H1 (cell line): ENCODE data around the gene SERAC1. TPM values are rescaled to one million over a fixed set of nuclear protein-coding genes. Genes with fewer than 3 reads are reported as not detected.

Experiments used
- CTCF ChIA-PET: fragments of 300-600 bp; sonication (Branson Sonifier 250); formaldehyde crosslinking; loops from one replicate; lab custom pipeline; 2021; ENCODE audit not compliant: partially characterized antibody; lab: Charles Lee
- POLR2A ChIA-PET: fragments of 300-600 bp; sonication (Branson Sonifier 250); formaldehyde crosslinking; loops from one replicate; lab custom pipeline; 2021; ENCODE audit warnings: inconsistent platforms; ENCODE audit not compliant: partially characterized antibody; lab: Charles Lee
- DNase-seq, 2 experiments: peaks; one replicate each; pipeline versions ENCODE4 v3.0.0 to v3.0.0-alpha.2; 2010 to 2022; ENCODE audit warnings: low spot score in 2 of 2, low read depth in 1 of 2, mixed read lengths in 1 of 2
- FAIRE-seq: peaks from 2 replicates; lab custom pipeline; 2011; peaks lifted over from hg19 to GRCh38; lab: Jason Lieb, UNC
- H2AFZ ChIP-seq: 2 replicates; pipeline ENCODE4 v1.8.1; 2012; ENCODE audit warnings: low read length, inconsistent platforms
- H2AK5ac ChIP-seq: 2 replicates; pipeline ENCODE4 v1.6.1; 2013; ENCODE audit warnings: low read depth, low read length
- H2BK120ac ChIP-seq: replicated peaks from 2 replicates; pipeline ENCODE3; 2013; ENCODE audit warnings: low read depth, low read length, inconsistent platforms
- H2BK12ac ChIP-seq: 2 replicates; pipeline ENCODE4 v1.6.1; 2013; ENCODE audit warnings: low read depth, low read length
- H2BK15ac ChIP-seq: 2 replicates; pipeline ENCODE4 v1.6.1; 2013; ENCODE audit warnings: low read length
- H2BK20ac ChIP-seq: 2 replicates; pipeline ENCODE4 v1.6.1; 2013; ENCODE audit warnings: low read length
- H2BK5ac ChIP-seq: 2 replicates; pipeline ENCODE4 v1.6.1; 2013; ENCODE audit warnings: low read depth, low read length
- H3K14ac ChIP-seq: 2 replicates; pipeline ENCODE4 v1.6.1; 2013; ENCODE audit warnings: inconsistent platforms; ENCODE audit not compliant: insufficient read length
- H3K18ac ChIP-seq: 2 replicates; pipeline ENCODE4 v1.6.1; 2013; ENCODE audit warnings: low read length; ENCODE audit errors: extremely low read depth
- H3K23ac ChIP-seq: 2 replicates; pipeline ENCODE4 v1.6.1; 2013; ENCODE audit warnings: inconsistent platforms; ENCODE audit not compliant: insufficient read length
- H3K23me2 ChIP-seq: 2 replicates; pipeline ENCODE4 v1.6.1; 2013; ENCODE audit warnings: low read depth, low read length
- H3K27ac ChIP-seq: 2 replicates; pipeline ENCODE4 v1.6.1; 2011; ENCODE audit warnings: low read depth, low read length, inconsistent platforms
- H3K27me3 ChIP-seq, 4 experiments: replicated peaks in 1 of 4; 1 replicate in 1 of 4; 2 replicates in 3 of 4; pipeline versions ENCODE4 v1.6.1 to v1.8.1; 2011 to 2013; ENCODE audit warnings: low read length in 3 of 4, mild to moderate bottlenecking in 3 of 4, inconsistent platforms in 2 of 4, mixed read lengths in 2 of 4, moderate library complexity in 1 of 4; ENCODE audit not compliant: control insufficient read depth in 3 of 4, insufficient read depth in 3 of 4; ENCODE audit errors: extremely low read depth in 1 of 4
- H3K36me3 ChIP-seq, 4 experiments: 2 replicates each; pipeline versions ENCODE4 v1.6.1 to v1.8.1; 2011 to 2013; ENCODE audit warnings: mild to moderate bottlenecking in 4 of 4, low read length in 3 of 4, moderate library complexity in 2 of 4, control low read depth in 1 of 4, inconsistent platforms in 1 of 4; ENCODE audit not compliant: insufficient read depth in 4 of 4, control insufficient read depth in 2 of 4
- H3K4ac ChIP-seq: replicated peaks from 2 replicates; pipeline ENCODE3; 2013; ENCODE audit warnings: low read length, low read depth, mixed read lengths, inconsistent platforms; ENCODE audit not compliant: insufficient read length
- H3K4me1 ChIP-seq, 4 experiments: replicated peaks in 1 of 4; 1 replicate in 1 of 4; 2 replicates in 3 of 4; pipeline versions ENCODE4 v1.6.1 to v1.8.1; 2011 to 2013; ENCODE audit warnings: low read length in 3 of 4, inconsistent platforms in 2 of 4, mixed read lengths in 1 of 4; ENCODE audit not compliant: insufficient read depth in 4 of 4, control insufficient read depth in 3 of 4
- H3K4me2 ChIP-seq, 2 experiments: 2 replicates each; pipeline versions ENCODE4 v1.6.1 to v1.8.1; 2011 to 2013; ENCODE audit warnings: low read depth in 2 of 2, low read length in 2 of 2, control low read depth in 1 of 2, inconsistent platforms in 1 of 2, mild to moderate bottlenecking in 1 of 2; ENCODE audit not compliant: insufficient read depth in 1 of 2
- H3K4me3 ChIP-seq, 4 experiments: fragments of 200-600, 300-600 bp in 1 of 4; sonication (generic), shearing (Covaris generic), sonication (Bioruptor Twin) in 1 of 4; 2 replicates each; pipeline versions ENCODE4 v1.5.1 to v1.8.1; 2011 to 2016; ENCODE audit warnings: low read length in 4 of 4, low read depth in 3 of 4, control low read depth in 2 of 4, inconsistent platforms in 2 of 4, mild to moderate bottlenecking in 2 of 4, mixed read lengths in 1 of 4, moderate library complexity in 1 of 4; ENCODE audit not compliant: insufficient read depth in 2 of 4; ENCODE audit errors: extremely low read depth in 1 of 4
- H3K56ac ChIP-seq: replicated peaks from 2 replicates; pipeline ENCODE3; 2013; ENCODE audit warnings: low read depth, mild to moderate bottlenecking, mixed read lengths, low read length, inconsistent platforms; ENCODE audit not compliant: insufficient read length
- H3K79me1 ChIP-seq: 2 replicates; pipeline ENCODE4 v1.6.1; 2013; ENCODE audit warnings: low read depth, low read length, control low read depth
- H3K79me2 ChIP-seq, 2 experiments: 2 replicates each; pipeline versions ENCODE4 v1.6.1 to v1.8.1; 2012 to 2013; ENCODE audit warnings: low read length in 2 of 2, mild to moderate bottlenecking in 2 of 2, inconsistent platforms in 1 of 2; ENCODE audit not compliant: insufficient read depth in 2 of 2, control insufficient read depth in 1 of 2
- H3K9ac ChIP-seq, 4 experiments: replicated peaks in 1 of 4; 1 replicate in 1 of 4; 2 replicates in 3 of 4; pipeline versions ENCODE4 v1.6.1 to v1.8.1; 2011 to 2013; ENCODE audit warnings: low read depth in 3 of 4, low read length in 3 of 4, control low read depth in 2 of 4, mild to moderate bottlenecking in 2 of 4, moderate library complexity in 2 of 4, inconsistent platforms in 1 of 4; ENCODE audit errors: extremely low read depth in 1 of 4
- H3K9me3 ChIP-seq, 2 experiments: 2 replicates each; pipeline versions ENCODE4 v1.6.1 to v1.8.1; 2012 to 2013; ENCODE audit warnings: mild to moderate bottlenecking in 2 of 2, moderate library complexity in 2 of 2, control low read depth in 1 of 2, inconsistent platforms in 1 of 2, low read depth in 1 of 2, low read length in 1 of 2, mixed read lengths in 1 of 2; ENCODE audit not compliant: insufficient read depth in 2 of 2
- H4K20me1 ChIP-seq, 2 experiments: replicated peaks in 1 of 2; 2 replicates each; pipeline versions ENCODE3 to v1.8.1; 2011 to 2013; ENCODE audit warnings: inconsistent platforms in 2 of 2, low read length in 2 of 2, mild to moderate bottlenecking in 1 of 2; ENCODE audit not compliant: insufficient read depth in 2 of 2, control insufficient read depth in 1 of 2
- H4K5ac ChIP-seq: 2 replicates; pipeline ENCODE4 v1.6.1; 2013; ENCODE audit warnings: low read length, low read depth, mixed read lengths, inconsistent platforms; ENCODE audit not compliant: insufficient read length
- H4K8ac ChIP-seq: 2 replicates; pipeline ENCODE4 v1.8.0; 2013; ENCODE audit warnings: mild to moderate bottlenecking, moderate library complexity, low read length, inconsistent platforms; ENCODE audit not compliant: insufficient read depth; ENCODE audit errors: extremely low read depth
- H4K91ac ChIP-seq: replicated peaks from 2 replicates; pipeline ENCODE3; 2013; ENCODE audit warnings: low read length, mixed read lengths, inconsistent platforms; ENCODE audit not compliant: insufficient read length
- CBX5 ChIP-seq: fragments of 300-800, 300-1000 bp; sonication (generic); IDR thresholded peaks from 2 replicates; pipeline ENCODE4 v1.7.1; 2016; ENCODE audit warnings: antibody characterized with exemption, low read length, low read depth
- CHD1 ChIP-seq: IDR thresholded peaks from 2 replicates; pipeline ENCODE4 v1.6.1; 2012; ENCODE audit warnings: low read depth, low read length, improper control_type of control experiment
- HDAC2 ChIP-seq, 2 experiments: fragments of 300-600 bp in 1 of 2; sonication (generic) in 1 of 2; IDR thresholded peaks; 2 replicates each; pipeline ENCODE4 v1.6.1; 2011 to 2012; ENCODE audit warnings: low read depth in 2 of 2, low read length in 2 of 2, mild to moderate bottlenecking in 2 of 2, moderate library complexity in 2 of 2, borderline replicate concordance in 1 of 2, inconsistent platforms in 1 of 2
- MAX ChIP-seq: IDR thresholded peaks from 2 replicates; pipeline ENCODE4 v1.6.1; 2012; ENCODE audit warnings: inconsistent platforms
- NANOG ChIP-seq: IDR thresholded peaks from 2 replicates; pipeline ENCODE4 v1.6.1; 2011; ENCODE audit warnings: low read length, low read depth, mild to moderate bottlenecking, inconsistent platforms; ENCODE audit not compliant: insufficient read depth, poor library complexity, severe bottlenecking
- POLR2AphosphoS5 ChIP-seq: IDR thresholded peaks from 2 replicates; pipeline ENCODE4 v1.6.1; 2011; ENCODE audit warnings: low read depth, low read length
- SIN3A ChIP-seq, 2 experiments: IDR thresholded peaks in 1 of 2; conservative IDR thresholded peaks in 1 of 2; 2 replicates each; pipeline ENCODE4 v1.6.1; 2011 to 2012; ENCODE audit warnings: low read length in 2 of 2, improper control_type of control experiment in 1 of 2, low read depth in 1 of 2, mild to moderate bottlenecking in 1 of 2
- SP1 ChIP-seq: IDR thresholded peaks from 2 replicates; pipeline ENCODE4 v1.6.1; 2011; ENCODE audit warnings: low read depth, low read length
- ZNF274 ChIP-seq: IDR thresholded peaks from 2 replicates; pipeline ENCODE4 v1.7.0; 2012; ENCODE audit warnings: low read length, borderline replicate concordance; ENCODE audit errors: extremely low read depth
- WGBS, 2 experiments: shearing (Covaris generic) in 1 of 2; methylation state at CpG; one replicate each; pipeline versions ENCODE4 v1.1.6 to v1.1.7; 2013 to 2015; ENCODE audit warnings: low lambda C conversion rate in 2 of 2, mixed read lengths in 2 of 2, inconsistent platforms in 1 of 2, low coverage in 1 of 2, missing lambda C conversion rate in 1 of 2; ENCODE audit not compliant: insufficient replicate concordance in 2 of 2, insufficient coverage in 1 of 2, insufficient read length in 1 of 2; ENCODE audit errors: extremely low coverage in 1 of 2, missing lambda C conversion rate in 1 of 2; 5-methylcytosine and 5-hydroxymethylcytosine counted together
- polyA plus RNA-seq, 7 experiments: library from polyadenylated mRNA; depleted of rRNA in 3 of 7; stranded (reverse) in 5 of 7; unstranded in 2 of 7; fragments of >200 nt in 5 of 7; fragments of 200-250 nt in 2 of 7; gene quantifications; 1 replicate in 5 of 7; 2 replicates in 1 of 7; 4 replicates in 1 of 7; pipeline versions ENCODE4 v1.2.1 to v1.2.3, GENCODE V29; 2011 to 2013; ENCODE audit warnings: missing spikeins in 2 of 7, mixed read lengths in 2 of 7
- total RNA-seq: library from RNA; stranded (reverse); fragmentation: NEBNext Ultra II Directional; extraction: Animal tissue kit (Norgen Biotek cat#: 25700); gene quantifications from 2 replicates; pipeline ENCODE4 v1.2.1, GENCODE V29; 2021

SERAC1 gene
- total and polyA plus RNA-seq, 2 of the 8 experiments (the other 6 are each of a cell fraction or from before 2014, with no cell fraction given): 7.3 to 9.0 TPM

DNA sequence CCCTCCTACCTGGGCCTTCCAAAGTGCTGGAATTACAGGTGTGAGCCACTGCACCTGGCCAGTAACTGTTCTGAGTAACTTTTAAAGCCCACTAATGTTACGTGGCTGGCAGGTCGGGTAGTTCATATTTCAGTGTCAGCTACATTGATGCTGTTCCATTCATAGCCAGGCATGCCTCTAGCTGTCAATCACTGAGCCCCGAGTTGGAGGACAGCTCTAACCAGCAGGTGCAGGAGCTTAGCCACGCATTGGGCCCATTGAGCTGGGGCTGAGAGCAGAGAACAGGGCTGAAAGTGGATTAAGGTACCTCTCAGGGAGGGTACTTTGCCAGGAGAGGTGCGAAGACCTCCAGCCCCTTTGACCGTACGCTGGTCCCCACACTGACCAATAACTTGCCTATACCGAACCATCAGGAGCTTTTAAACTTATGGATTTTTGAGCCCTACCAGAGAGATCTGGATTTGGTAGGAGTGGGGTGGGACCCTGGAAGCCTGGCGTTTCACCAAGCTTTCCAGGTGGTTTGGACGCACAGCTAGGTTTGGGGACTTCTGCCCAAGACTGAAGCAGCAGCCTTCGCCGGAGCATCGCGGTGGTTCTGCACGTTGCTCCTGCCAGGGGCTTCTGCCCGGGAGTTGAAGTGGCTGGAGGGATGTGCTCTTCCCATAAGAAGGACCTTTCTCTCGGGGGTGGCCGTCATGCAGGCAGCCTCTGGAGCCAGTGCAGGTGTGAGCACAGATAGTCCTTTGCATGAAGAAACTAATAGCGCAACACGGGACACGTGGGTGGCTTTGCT is 82.6 kb downstream of the SERAC1 start:
- Histone ChIP-seq H3K14ac (no peak overlapping the region), H3K23ac (no peak overlapping the region), H2BK12ac (no peak overlapping the region), H3K27me3 (no peaks in the 10 kb centered on the region), H2BK120ac (no peak overlapping the region), H4K91ac (no peak overlapping the region), H2AK5ac (no peak overlapping the region), H3K36me3 (no peaks in the 10 kb centered on the region; a peak in 1 of 8 replicates), H3K4me3 (no peak overlapping the region), H2BK20ac (no peak overlapping the region), H3K23me2 (no peaks in the 10 kb centered on the region), H4K5ac (no peak overlapping the region), H2AFZ (no peak overlapping the region), H2BK15ac (no peak overlapping the region), H3K79me1 (no peaks in the 10 kb centered on the region; the same call in 1 of the 2 replicates), H3K9me3 (no peaks in the 10 kb centered on the region), H2BK5ac (no peak overlapping the region), H3K27ac (no peak overlapping the region), H4K20me1 (peaks cover 0 to 2% of the 10 kb centered on the region in 2 experiments), H3K4ac (no peak overlapping the region), H3K79me2 (no peaks in the 10 kb centered on the region), H3K18ac (no peak overlapping the region), H3K9ac (peak overlapping the region in 1 of 4 experiments; percentile 37; a peak in 1 of 7 replicates), H3K56ac (no peak overlapping the region), H3K4me2 (no peak overlapping the region), H3K4me1 (no peaks in the 10 kb centered on the region), H4K8ac (peak overlapping the region; percentile 15; the same call in 1 of the 2 replicates)
- DNase-seq (no peak), FAIRE-seq (no peak)
- TF ChIP-seq NANOG (no peak), POLR2AphosphoS5 (no peak), CHD1 (no peak), MAX (no peak), SIN3A (conservative IDR thresholded peaks at IDR 0.05 in 1 of 2, IDR thresholded peaks at IDR 0.05 in 1 of 2; ENCODE audit: low read depth in 1 of 2, low read length in 2 of 2) (no peak), CBX5 (no peak), ZNF274 (no peak), HDAC2 (IDR thresholded peaks at IDR 0.05; ENCODE audit: borderline replicate concordance in 1 of 2, low read depth in 2 of 2, low read length in 2 of 2) (no peak), SP1 (no peak)
- POLR2A ChIA-PET: no interaction called here
- CTCF ChIA-PET: interaction anchor here (0.6 to 4.5 kb wide), 7 partner anchors 10 to 835 kb away, joined by 3 to 22 read pairs (median 3); no protein-coding TSS in a partner anchor
- WGBS, 2 experiments: 85% methylated on average over 21 of the region's 21 CpGs; no CpG with 5 or more reads in 1 of the 2 experiments
